Lower leg skin (tissue), 3 donors: Measurements from ENCODE around the gene TAOK3.

Source experiments
- POLR2A ChIP-seq, 2 donors: fragments of 450-650 bp; IDR thresholded peaks; one replicate each; pipeline ENCODE4 v1.6.1; 2016 to 2017; ENCODE audit warnings: antibody characterized with exemption in 2 of 2, mild to moderate bottlenecking in 1 of 2, moderate library complexity in 1 of 2
- TF ChIP-seq, protein P1 (sequence below), 3 donors: fragments of 450-650 bp; IDR thresholded peaks; one replicate each; pipeline ENCODE4 v1.5.1; 2016; ENCODE audit warnings: antibody characterized with exemption in 3 of 3, mild to moderate bottlenecking in 3 of 3, moderate library complexity in 2 of 3

GRCh38 chr12:118310320-118310719 lies 62.4 kb downstream of the TAOK3 start:
- TF ChIP-seq, protein P1, sequence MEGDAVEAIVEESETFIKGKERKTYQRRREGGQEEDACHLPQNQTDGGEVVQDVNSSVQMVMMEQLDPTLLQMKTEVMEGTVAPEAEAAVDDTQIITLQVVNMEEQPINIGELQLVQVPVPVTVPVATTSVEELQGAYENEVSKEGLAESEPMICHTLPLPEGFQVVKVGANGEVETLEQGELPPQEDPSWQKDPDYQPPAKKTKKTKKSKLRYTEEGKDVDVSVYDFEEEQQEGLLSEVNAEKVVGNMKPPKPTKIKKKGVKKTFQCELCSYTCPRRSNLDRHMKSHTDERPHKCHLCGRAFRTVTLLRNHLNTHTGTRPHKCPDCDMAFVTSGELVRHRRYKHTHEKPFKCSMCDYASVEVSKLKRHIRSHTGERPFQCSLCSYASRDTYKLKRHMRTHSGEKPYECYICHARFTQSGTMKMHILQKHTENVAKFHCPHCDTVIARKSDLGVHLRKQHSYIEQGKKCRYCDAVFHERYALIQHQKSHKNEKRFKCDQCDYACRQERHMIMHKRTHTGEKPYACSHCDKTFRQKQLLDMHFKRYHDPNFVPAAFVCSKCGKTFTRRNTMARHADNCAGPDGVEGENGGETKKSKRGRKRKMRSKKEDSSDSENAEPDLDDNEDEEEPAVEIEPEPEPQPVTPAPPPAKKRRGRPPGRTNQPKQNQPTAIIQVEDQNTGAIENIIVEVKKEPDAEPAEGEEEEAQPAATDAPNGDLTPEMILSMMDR (IDR thresholded peaks at IDR 0.05) = no peak
- no peak for TF ChIP-seq POLR2A (IDR thresholded peaks at IDR 0.05)
